PC-3 (cell line): ENCODE data around the gene GGCX. TPM values are rescaled to one million over a fixed set of nuclear protein-coding genes. Genes with fewer than 3 reads are reported as not detected.

ENCODE experiments used
- ATAC-seq: fragments of 200-7000 bp; cut with Tn5 transposase; 2 replicates; pipeline ENCODE4 v1.9.1; 2020; ENCODE audit warnings: mild to moderate bottlenecking, moderate library complexity
- BruUV-seq: library from RNA; stranded (reverse); fragments of 400-500 nt; replicated peaks from 2 replicates; lab custom pipeline; 2021; lab: Mats Ljungman, UMichigan
- CTCF ChIA-PET: fragments of 300-600 bp; sonication (Branson Sonifier 250); formaldehyde crosslinking; loops from one replicate; lab custom pipeline; 2022; ENCODE audit warnings: antibody characterized with exemption; lab: Charles Lee
- POLR2A ChIA-PET: fragments of 300-600 bp; sonication (Branson Sonifier 250); formaldehyde crosslinking; loops from one replicate; lab custom pipeline; 2022; ENCODE audit warnings: antibody characterized with exemption; ENCODE audit not compliant: unreplicated experiment; lab: Charles Lee
- DNase-seq: peaks from one replicate; pipeline ENCODE4 v3.0.0-alpha.2; 2015
- H2AFZ ChIP-seq: fragments of 300-600 bp; sonication (generic); 2 replicates; pipeline ENCODE4 v1.6.0; 2016; ENCODE audit warnings: antibody characterized with exemption, low read length
- H3F3A ChIP-seq: fragments of 300-600 bp; sonication (generic); one replicate; pipeline ENCODE4 v1.6.0; 2017; ENCODE audit warnings: antibody characterized with exemption, low read length, control low read depth, mild to moderate bottlenecking; ENCODE audit not compliant: unreplicated experiment
- H3K27ac ChIP-seq: fragments of 300-600 bp; sonication (generic); 2 replicates; pipeline ENCODE4 v1.5.1; 2016; ENCODE audit warnings: mild to moderate bottlenecking, low read length
- H3K27me3 ChIP-seq: fragments of 300-600 bp; sonication (generic); 2 replicates; pipeline ENCODE4 v1.6.1; 2016; ENCODE audit warnings: low read length, mixed read lengths
- H3K36me3 ChIP-seq: fragments of 300-600 bp; sonication (generic); 2 replicates; pipeline ENCODE4 v1.6.1; 2016; ENCODE audit warnings: low read depth, mixed run types, low read length, mixed read lengths
- H3K4me1 ChIP-seq: fragments of 300-600 bp; sonication (generic); 2 replicates; pipeline ENCODE4 v1.5.1; 2016; ENCODE audit warnings: low read length; ENCODE audit not compliant: insufficient read depth
- H3K4me2 ChIP-seq: fragments of 300-600 bp; sonication (generic); 2 replicates; pipeline ENCODE4 v1.6.0; 2016; ENCODE audit warnings: low read length
- H3K4me3 ChIP-seq: fragments of 300-600 bp; sonication (generic); 2 replicates; pipeline ENCODE4 v1.5.1; 2016; ENCODE audit warnings: mild to moderate bottlenecking, low read length, mixed read lengths
- H3K79me2 ChIP-seq: fragments of 300-600 bp; sonication (generic); 2 replicates; pipeline ENCODE4 v1.6.1; 2017; ENCODE audit warnings: low read length, mixed read lengths
- H3K9ac ChIP-seq: fragments of 300-600 bp; sonication (generic); 2 replicates; pipeline ENCODE4 v1.6.0; 2016; ENCODE audit warnings: mild to moderate bottlenecking, low read length
- H3K9me2 ChIP-seq: fragments of 300-600 bp; sonication (generic); replicated peaks from 2 replicates; pipeline ENCODE4 v1.6.1; 2016; ENCODE audit warnings: mixed run types, low read length, mixed read lengths
- H3K9me3 ChIP-seq: fragments of 300-600 bp; sonication (generic); 2 replicates; pipeline ENCODE4 v1.6.1; 2016; ENCODE audit warnings: low read length, mixed read lengths
- H4K20me1 ChIP-seq: fragments of 300-600 bp; sonication (generic); 2 replicates; pipeline ENCODE4 v1.6.1; 2016; ENCODE audit warnings: low read length, mixed read lengths
- EZH2 ChIP-seq: fragments of 300-600 bp; sonication (generic); IDR thresholded peaks from one replicate; pipeline ENCODE4 v1.6.1; 2017; ENCODE audit warnings: antibody characterized with exemption, mild to moderate bottlenecking, low read length; ENCODE audit not compliant: unreplicated experiment
- EZH2phosphoT487 ChIP-seq: fragments of 300-600 bp; sonication (generic); IDR thresholded peaks from 2 replicates; pipeline ENCODE4 v1.6.1; 2018; ENCODE audit warnings: mild to moderate bottlenecking, antibody characterized with exemption, low read length, borderline replicate concordance
- intact Hi-C: fragments of 100-400 bp; cut with micrococcal nuclease; formaldehyde crosslinking; loops from 2 replicates; pipeline ENCODE4 v1.9.0; 2023
- total RNA-seq: library from RNA; depleted of rRNA; stranded (reverse); fragments of >200 nt; gene quantifications from 2 replicates; pipeline ENCODE4 v1.2.3, GENCODE V29; 2014
- TF ChIP-seq, protein P1 (sequence below): fragments of 300-600 bp; sonication (generic); conservative IDR thresholded peaks from 2 replicates; pipeline ENCODE4 v1.5.1; 2017; ENCODE audit warnings: antibody characterized with exemption, low read depth, mild to moderate bottlenecking, low read length

Gene GGCX
- total RNA-seq, 1 experiment from 2014 or later: 46.7 TPM

- Histone ChIP-seq H3K27ac (no peak overlapping the region), H3K4me2 (no peak overlapping the region), H4K20me1 (no peaks in the 10 kb centered on the region), H3K9me2 (no peaks in the 10 kb centered on the region), H3K36me3 (no peaks in the 10 kb centered on the region), H3F3A (no peaks in the 10 kb centered on the region), H3K4me1 (peaks cover 22% of the 10 kb centered on the region), H3K79me2 (peaks cover 10% of the 10 kb centered on the region), H3K27me3 (no peaks in the 10 kb centered on the region), H3K4me3 (no peak overlapping the region), H3K9ac (no peak overlapping the region), H2AFZ (no peak overlapping the region), H3K9me3 (no peaks in the 10 kb centered on the region)
- ChIA-PET CTCF (no interaction called here), POLR2A (no interaction called here)
- DNase-seq (no peak), ATAC-seq (no peak)
- TF ChIP-seq EZH2phosphoT487 (no peak), EZH2 (no peak)
- TF ChIP-seq, protein P1, sequence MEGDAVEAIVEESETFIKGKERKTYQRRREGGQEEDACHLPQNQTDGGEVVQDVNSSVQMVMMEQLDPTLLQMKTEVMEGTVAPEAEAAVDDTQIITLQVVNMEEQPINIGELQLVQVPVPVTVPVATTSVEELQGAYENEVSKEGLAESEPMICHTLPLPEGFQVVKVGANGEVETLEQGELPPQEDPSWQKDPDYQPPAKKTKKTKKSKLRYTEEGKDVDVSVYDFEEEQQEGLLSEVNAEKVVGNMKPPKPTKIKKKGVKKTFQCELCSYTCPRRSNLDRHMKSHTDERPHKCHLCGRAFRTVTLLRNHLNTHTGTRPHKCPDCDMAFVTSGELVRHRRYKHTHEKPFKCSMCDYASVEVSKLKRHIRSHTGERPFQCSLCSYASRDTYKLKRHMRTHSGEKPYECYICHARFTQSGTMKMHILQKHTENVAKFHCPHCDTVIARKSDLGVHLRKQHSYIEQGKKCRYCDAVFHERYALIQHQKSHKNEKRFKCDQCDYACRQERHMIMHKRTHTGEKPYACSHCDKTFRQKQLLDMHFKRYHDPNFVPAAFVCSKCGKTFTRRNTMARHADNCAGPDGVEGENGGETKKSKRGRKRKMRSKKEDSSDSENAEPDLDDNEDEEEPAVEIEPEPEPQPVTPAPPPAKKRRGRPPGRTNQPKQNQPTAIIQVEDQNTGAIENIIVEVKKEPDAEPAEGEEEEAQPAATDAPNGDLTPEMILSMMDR: no peak
- BruUV-seq: no TSS peak
- intact Hi-C loops: loop anchor here (2.0 kb wide), 1 partner anchor 19 kb away; the partner anchor contains the start of gene TMEM150A
Measured at GRCh38 chr2:85583667-85584353, 22.5 kb upstream of the GGCX start.

DNA sequence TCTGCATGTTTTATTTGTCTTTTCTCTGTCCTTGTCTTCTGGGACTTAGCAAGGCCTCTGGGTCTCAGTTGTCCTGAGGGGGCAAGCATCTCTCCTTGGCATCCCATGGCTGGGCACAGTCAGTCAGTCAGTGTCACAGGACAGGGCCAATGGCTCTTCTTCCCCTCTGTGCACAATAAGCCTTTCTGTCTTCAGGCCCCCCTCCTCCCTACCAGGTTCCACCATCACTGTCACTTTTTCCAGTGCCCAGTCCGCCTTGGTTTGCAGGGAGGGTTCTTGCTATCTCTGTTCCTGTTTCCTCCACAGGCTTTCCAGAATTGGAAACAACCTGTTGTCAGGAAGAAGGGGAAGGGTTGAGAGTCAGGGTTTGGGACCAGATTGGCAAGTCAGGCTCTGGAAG lies 21.2 kb upstream of the GGCX start:
- H3F3A ChIP-seq: no peaks in the 10 kb centered on the region
- intact Hi-C loops: no loop called here
- ChIA-PET POLR2A (no interaction called here), CTCF (no interaction called here)
- no peaks in the 10 kb centered on the region for H3K9me3 ChIP-seq
- H3K27ac ChIP-seq: no peak overlapping the region
- no peaks in the 10 kb centered on the region for H3K36me3 ChIP-seq
- H4K20me1 ChIP-seq: no peaks in the 10 kb centered on the region
- BruUV-seq: no TSS peak
- H3K9me2 ChIP-seq: no peaks in the 10 kb centered on the region
- no peak overlapping the region for H2AFZ ChIP-seq
- ATAC-seq (no peak), DNase-seq (no peak)
- no peaks in the 10 kb centered on the region for H3K27me3 ChIP-seq
- H3K4me2 ChIP-seq: no peak overlapping the region
- peaks cover 28% of the 10 kb centered on the region for H3K4me1 ChIP-seq
- H3K79me2 ChIP-seq: peaks cover 23% of the 10 kb centered on the region
- H3K9ac ChIP-seq: no peak overlapping the region
- TF ChIP-seq EZH2 (no peak), EZH2phosphoT487 (no peak)
- TF ChIP-seq, protein P1: no peak
- H3K4me3 ChIP-seq: no peak overlapping the region

DNA sequence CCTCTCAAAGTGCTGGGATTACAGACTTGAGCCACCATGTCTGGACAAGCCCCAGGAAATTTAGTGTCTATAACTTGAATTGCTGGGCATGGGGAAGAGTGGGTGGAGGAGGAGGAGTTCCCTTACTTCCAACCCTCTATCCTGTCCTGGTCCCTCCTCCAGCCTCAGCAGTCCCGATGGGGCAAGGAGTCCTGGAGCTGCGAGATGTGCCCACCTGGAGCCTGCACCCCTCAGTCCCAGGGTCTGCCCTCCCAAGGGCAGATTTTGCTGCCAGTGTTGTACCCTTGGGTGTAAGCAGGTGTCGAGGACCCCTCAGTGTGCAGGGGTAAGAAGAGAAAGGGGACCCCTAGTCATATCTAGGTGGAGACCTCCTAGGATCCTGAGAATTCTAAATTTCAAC lies 18.9 kb upstream of the GGCX start:
- H3K4me1 ChIP-seq: peaks cover 26% of the 10 kb centered on the region
- H4K20me1 ChIP-seq: no peaks in the 10 kb centered on the region
- ChIA-PET CTCF (no interaction called here), POLR2A (no interaction called here)
- ATAC-seq: no peak
- no peaks in the 10 kb centered on the region for H3K9me2 ChIP-seq
- H2AFZ ChIP-seq: no peak overlapping the region
- no peak for DNase-seq
- no peak overlapping the region for H3K4me3 ChIP-seq
- H3F3A ChIP-seq: no peaks in the 10 kb centered on the region
- H3K27me3 ChIP-seq: no peaks in the 10 kb centered on the region
- no peaks in the 10 kb centered on the region for H3K9me3 ChIP-seq
- intact Hi-C loops: no loop called here
- H3K27ac ChIP-seq: no peak overlapping the region
- H3K9ac ChIP-seq: no peak overlapping the region
- BruUV-seq: no TSS peak
- TF ChIP-seq EZH2 (no peak), EZH2phosphoT487 (no peak)
- TF ChIP-seq, protein P1: no peak
- no peaks in the 10 kb centered on the region for H3K36me3 ChIP-seq
- no peak overlapping the region for H3K4me2 ChIP-seq
- H3K79me2 ChIP-seq: peaks cover 24% of the 10 kb centered on the region
